ENCODE data around the gene CYP4F22.

- TF ChIP-seq JUND (IDR thresholded peaks at IDR 0.05; ENCODE audit: low read length) (no peak), JUN (IDR thresholded peaks at IDR 0.05; ENCODE audit: low read depth, low read length) (no peak), POLR2A (IDR thresholded peaks at IDR 0.05; ENCODE audit: control extremely low read depth in 1 of 2, low read depth in 2 of 2, low read length in 2 of 2) (no peak), USF2 (IDR thresholded peaks at IDR 0.05; ENCODE audit: low read length) (no peak), CTCF (IDR thresholded peaks at IDR 0.05; ENCODE audit: control extremely low read depth in 1 of 3, insufficient read depth in 1 of 3, low read depth in 1 of 3, low read length in 3 of 3) (no peak)
Measured at GRCh38 chr19:15502264-15502663, 6.1 kb upstream of the CYP4F22 start.
